ENCODE data around the gene XRCC2. TPM values are rescaled to one million over a fixed set of nuclear protein-coding genes. Genes with fewer than 3 reads are reported as not detected.

XRCC2 gene
- total and polyA plus RNA-seq, 2 of the 8 experiments (the other 6 are each of a cell fraction or from before 2014, with no cell fraction given), result 14.6 to 34.0 TPM

DNA sequence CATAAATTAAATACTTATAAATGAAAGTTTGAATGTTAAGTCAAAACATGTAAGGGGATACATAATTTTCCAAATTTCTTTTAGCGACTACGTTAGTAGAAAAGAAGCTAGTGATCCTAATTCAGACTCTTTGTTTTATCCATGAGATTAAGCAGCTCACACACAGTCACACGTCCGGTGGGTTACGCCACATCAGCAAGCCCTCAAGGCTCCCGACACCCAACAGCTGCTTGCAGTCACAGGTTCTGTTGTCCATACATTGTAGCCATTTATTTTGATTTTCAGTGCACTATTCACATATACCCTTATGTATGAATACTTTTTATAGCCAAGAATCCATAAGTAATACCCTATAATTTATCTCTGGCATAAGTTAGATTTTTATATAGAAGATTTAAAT, 39.5 kb downstream of the XRCC2 start:
- 0 out of 7 replicates have a peak, but pooled peaks cover 0 to 2% (median 0%) of the 10 kb centered on the region in 4 experiments for H3K4me1 ChIP-seq (replicated peaks in 1 of 4; ENCODE audit: control insufficient read depth in 3 of 4, insufficient read depth in 4 of 4, low read length in 3 of 4)
- H2BK120ac ChIP-seq (replicated peaks; ENCODE audit: low read depth, low read length), result no peak overlapping the region
- DNase-seq (ENCODE audit: low read depth in 1 of 2, low spot score in 2 of 2), result no peak
- no peak overlapping the region for H2BK15ac ChIP-seq (ENCODE audit: low read length)
- no peaks in the 10 kb centered on the region for H3K79me1 ChIP-seq (ENCODE audit: low read depth, low read length)
- H2BK5ac ChIP-seq (ENCODE audit: low read depth, low read length), result no peak overlapping the region
- H2BK12ac ChIP-seq (ENCODE audit: low read depth, low read length), result no peak overlapping the region
- H3K27me3 ChIP-seq (replicated peaks in 1 of 4; ENCODE audit: control insufficient read depth in 3 of 4, extremely low read depth in 1 of 4, insufficient read depth in 3 of 4, low read length in 3 of 4), result no peaks in the 10 kb centered on the region
- no peaks in the 10 kb centered on the region; the same call in 1 of the 2 replicates for H3K23me2 ChIP-seq (ENCODE audit: low read depth, low read length)
- whole genome bisulfite sequencing, 2 experiments (ENCODE audit: extremely low coverage in 1 of 2, insufficient coverage in 1 of 2, insufficient read length in 1 of 2, insufficient replicate concordance in 2 of 2, low coverage in 1 of 2, low lambda C conversion rate in 2 of 2, missing lambda C conversion rate in 1 of 2), result 95% methylated on average over 6 of the region's 6 CpGs; no CpG with 5 or more reads in 1 of the 2 experiments
- ChIA-PET POLR2A (ENCODE audit: partially characterized antibody) (interaction anchor here (0.5 to 1.6 kb wide), 4 partner anchors 13 to 297 kb away, joined by 3 to 4 read pairs (median 4); no protein-coding TSS in a partner anchor), CTCF (ENCODE audit: partially characterized antibody) (no interaction called here)
- H2AK5ac ChIP-seq (ENCODE audit: low read depth, low read length), result no peak overlapping the region
- H4K91ac ChIP-seq (replicated peaks; ENCODE audit: insufficient read length, low read length), result no peak overlapping the region
- H4K8ac ChIP-seq (ENCODE audit: extremely low read depth, insufficient read depth, low read length), result no peak overlapping the region
- H3K79me2 ChIP-seq (ENCODE audit: control insufficient read depth in 1 of 2, insufficient read depth in 2 of 2, low read length in 2 of 2), result no peaks in the 10 kb centered on the region
- no peak overlapping the region for H2AFZ ChIP-seq (ENCODE audit: low read length)
- H3K9me3 ChIP-seq (ENCODE audit: insufficient read depth in 2 of 2, low read depth in 1 of 2, low read length in 1 of 2), result no peaks in the 10 kb centered on the region
- H3K36me3 ChIP-seq (ENCODE audit: control insufficient read depth in 2 of 4, insufficient read depth in 4 of 4, low read length in 3 of 4), result no peaks in the 10 kb centered on the region
- no peak overlapping the region for H4K5ac ChIP-seq (ENCODE audit: insufficient read length, low read depth, low read length)
- H3K27ac ChIP-seq (ENCODE audit: low read depth, low read length), result no peak overlapping the region
- no peak overlapping the region for H3K23ac ChIP-seq (ENCODE audit: insufficient read length)
- no peak overlapping the region for H3K9ac ChIP-seq (replicated peaks in 1 of 4; ENCODE audit: extremely low read depth in 1 of 4, low read depth in 3 of 4, low read length in 3 of 4)
- no peak overlapping the region for H3K4me2 ChIP-seq (ENCODE audit: insufficient read depth in 1 of 2, low read depth in 2 of 2, low read length in 2 of 2)
- H3K4ac ChIP-seq (replicated peaks; ENCODE audit: insufficient read length, low read depth, low read length), result no peak overlapping the region
- no peak overlapping the region for H3K4me3 ChIP-seq (ENCODE audit: extremely low read depth in 1 of 4, insufficient read depth in 2 of 4, low read depth in 3 of 4, low read length in 4 of 4)
- no peak for FAIRE-seq
- no peak overlapping the region for H3K14ac ChIP-seq (ENCODE audit: insufficient read length)
- H2BK20ac ChIP-seq (ENCODE audit: low read length), result no peak overlapping the region
- no peak overlapping the region for H3K18ac ChIP-seq (ENCODE audit: extremely low read depth, low read length)
- H4K20me1 ChIP-seq (replicated peaks in 1 of 2; ENCODE audit: control insufficient read depth in 1 of 2, insufficient read depth in 2 of 2, low read length in 2 of 2), result no peaks in the 10 kb centered on the region
- no peak overlapping the region for H3K56ac ChIP-seq (replicated peaks; ENCODE audit: insufficient read length, low read depth, low read length)
- no peak for TF ChIP-seq CBX8 (IDR thresholded peaks at IDR 0.05; ENCODE audit: borderline replicate concordance, low read depth, low read length)
- TF ChIP-seq GABPA (IDR thresholded peaks at IDR 0.05; ENCODE audit: borderline replicate concordance, insufficient read depth, low read length), result no peak
- no peak for TF ChIP-seq CTBP2 (IDR thresholded peaks at IDR 0.05; ENCODE audit: borderline replicate concordance, insufficient read depth, insufficient read length, low read length)
- TF ChIP-seq ATF3 (IDR thresholded peaks at IDR 0.05; ENCODE audit: insufficient read depth, low read depth, low read length), result no peak
- TF ChIP-seq TBP (IDR thresholded peaks at IDR 0.05; ENCODE audit: low read depth, low read length), result no peak
- no peak for TF ChIP-seq PHF8 (conservative IDR thresholded peaks at IDR 0.05; ENCODE audit: low read depth, low read length)
- no peak for TF ChIP-seq RFX5 (IDR thresholded peaks at IDR 0.05; ENCODE audit: borderline replicate concordance, low read depth, low read length)
- no peak for TF ChIP-seq ZNF274 (IDR thresholded peaks at IDR 0.05; ENCODE audit: borderline replicate concordance, extremely low read depth, low read length)
- TF ChIP-seq SP4 (IDR thresholded peaks at IDR 0.05; ENCODE audit: low read length), result no peak
- no peak for TF ChIP-seq FOSL1 (IDR thresholded peaks at IDR 0.05; ENCODE audit: insufficient read depth, low read depth, low read length)
- no peak for TF ChIP-seq BCL11A (IDR thresholded peaks at IDR 0.05; ENCODE audit: low read depth in 2 of 2, low read length in 2 of 2)
- TF ChIP-seq TEAD4 (IDR thresholded peaks at IDR 0.05; ENCODE audit: low read depth, low read length), result no peak
- TF ChIP-seq RNF2 (IDR thresholded peaks at IDR 0.05; ENCODE audit: borderline replicate concordance, low read depth, low read length, missing control alignments, poor library complexity, severe bottlenecking), result no peak

Measured in H1 (cell line).